Stimulated activated CD4-positive, alpha-beta T cell treated with anti-CD3 and anti-CD28 coated beads, Interleukin-1b, Interleukin-23, amount 100 ng/mL, for 4 hours (primary cell): ENCODE measurements around the gene CHPF2.

Experiments
- DNase-seq, 2 donors: peaks; one replicate each; pipeline ENCODE4 v3.0.0-alpha.2; 2020; ENCODE audit warnings: low read depth in 2 of 2

CHPF2 gene

DNA sequence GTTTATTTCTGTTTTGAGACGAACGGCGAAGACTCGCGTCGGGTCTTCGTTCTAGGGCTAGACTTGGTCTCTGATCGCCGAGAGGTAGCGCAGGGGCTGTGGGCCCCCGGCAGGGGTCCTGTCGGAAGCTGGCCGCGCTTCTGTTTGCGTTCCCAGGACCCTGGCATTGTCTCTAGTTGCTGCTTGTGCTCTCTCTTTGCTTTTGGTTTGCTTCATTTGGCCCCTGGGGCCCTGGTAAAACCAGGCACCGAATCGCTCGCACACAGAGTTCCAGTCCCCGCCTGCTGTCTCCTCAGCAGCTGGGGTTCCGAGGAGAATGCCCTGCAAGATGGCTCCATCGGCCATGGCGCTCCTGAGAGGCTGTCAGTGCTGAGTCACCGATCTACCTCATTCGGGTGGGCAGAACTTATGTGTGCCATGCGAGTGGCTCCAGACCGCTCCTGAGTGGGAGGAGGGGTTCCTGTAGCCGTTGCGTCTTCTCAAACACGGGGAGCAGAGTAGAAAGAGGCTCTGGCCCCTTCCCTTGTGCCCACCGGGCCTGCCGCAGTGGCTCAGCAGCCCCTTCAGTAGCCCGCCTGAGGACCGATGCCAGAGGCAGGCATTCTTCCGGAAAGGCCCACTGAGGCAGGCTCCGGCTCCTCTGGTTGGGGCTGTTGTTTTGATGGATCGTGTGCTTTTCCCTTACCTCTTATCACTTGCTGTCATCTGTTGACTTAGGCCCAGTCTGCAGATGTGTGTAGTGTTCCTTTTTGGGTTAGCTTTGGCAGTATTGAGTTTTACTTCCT lies 826 bp downstream of the CHPF2 start:
- peak; percentile 55 to 64 for DNase-seq

DNA sequence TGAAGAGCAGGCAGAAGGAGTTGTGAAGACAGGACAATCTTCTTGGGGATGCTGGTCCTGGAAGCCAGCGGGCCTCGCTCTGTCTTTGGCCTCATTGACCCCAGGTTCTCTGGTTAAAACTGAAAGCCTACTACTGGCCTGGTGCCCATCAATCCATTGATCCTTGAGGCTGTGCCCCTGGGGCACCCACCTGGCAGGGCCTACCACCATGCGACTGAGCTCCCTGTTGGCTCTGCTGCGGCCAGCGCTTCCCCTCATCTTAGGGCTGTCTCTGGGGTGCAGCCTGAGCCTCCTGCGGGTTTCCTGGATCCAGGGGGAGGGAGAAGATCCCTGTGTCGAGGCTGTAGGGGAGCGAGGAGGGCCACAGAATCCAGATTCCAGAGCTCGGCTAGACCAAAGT lies 1.5 kb downstream of the CHPF2 start:
- DNase-seq, result no peak

GRCh38 chr7:151235091-151235787 lies 3.0 kb downstream of the CHPF2 start:
- DNase-seq, result no peak

DNA sequence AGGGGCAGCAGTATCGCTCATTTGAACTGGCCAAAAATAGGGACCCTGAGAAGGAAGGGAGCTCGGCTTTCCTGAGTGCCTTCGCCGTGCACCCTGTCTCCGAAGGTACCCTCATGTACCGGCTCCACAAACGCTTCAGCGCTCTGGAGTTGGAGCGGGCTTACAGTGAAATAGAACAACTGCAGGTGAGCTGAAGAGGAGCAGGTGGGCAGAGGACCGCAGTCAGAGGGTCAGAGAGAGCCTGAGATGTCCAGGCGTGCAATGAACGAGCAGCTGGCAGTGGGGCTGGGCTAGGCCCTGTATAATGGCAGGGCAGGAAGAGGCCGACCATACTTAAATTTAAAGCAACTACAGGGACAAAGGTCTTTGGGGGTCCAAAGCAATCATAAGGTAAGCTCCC lies 4.1 kb downstream of the CHPF2 start:
- DNase-seq, result no peak

DNA sequence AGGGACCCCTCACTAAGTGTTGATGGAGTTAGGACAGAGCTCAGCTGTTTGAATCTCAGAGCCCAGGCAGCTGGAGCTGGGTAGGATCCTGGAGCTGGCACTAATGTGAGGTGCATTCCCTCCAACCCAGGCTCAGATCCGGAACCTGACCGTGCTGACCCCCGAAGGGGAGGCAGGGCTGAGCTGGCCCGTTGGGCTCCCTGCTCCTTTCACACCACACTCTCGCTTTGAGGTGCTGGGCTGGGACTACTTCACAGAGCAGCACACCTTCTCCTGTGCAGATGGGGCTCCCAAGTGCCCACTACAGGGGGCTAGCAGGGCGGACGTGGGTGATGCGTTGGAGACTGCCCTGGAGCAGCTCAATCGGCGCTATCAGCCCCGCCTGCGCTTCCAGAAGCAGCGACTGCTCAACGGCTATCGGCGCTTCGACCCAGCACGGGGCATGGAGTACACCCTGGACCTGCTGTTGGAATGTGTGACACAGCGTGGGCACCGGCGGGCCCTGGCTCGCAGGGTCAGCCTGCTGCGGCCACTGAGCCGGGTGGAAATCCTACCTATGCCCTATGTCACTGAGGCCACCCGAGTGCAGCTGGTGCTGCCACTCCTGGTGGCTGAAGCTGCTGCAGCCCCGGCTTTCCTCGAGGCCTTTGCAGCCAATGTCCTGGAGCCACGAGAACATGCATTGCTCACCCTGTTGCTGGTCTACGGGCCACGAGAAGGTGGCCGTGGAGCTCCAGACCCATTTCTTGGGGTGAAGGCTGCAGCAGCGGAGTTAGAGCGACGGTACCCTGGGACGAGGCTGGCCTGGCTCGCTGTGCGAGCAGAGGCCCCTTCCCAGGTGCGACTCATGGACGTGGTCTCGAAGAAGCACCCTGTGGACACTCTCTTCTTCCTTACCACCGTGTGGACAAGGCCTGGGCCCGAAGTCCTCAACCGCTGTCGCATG lies 5.2 kb downstream of the CHPF2 start:
- DNase-seq, result no peak

GRCh38 chr7:151238190-151238810 lies 6.0 kb downstream of the CHPF2 start:
- no peak for DNase-seq

GRCh38 chr7:151238924-151239836 lies 6.9 kb downstream of the CHPF2 start:
- DNase-seq, result no peak

- DNase-seq, result no peak
These were observed 7.7 kb downstream of the CHPF2 start for GRCh38 chr7:151239837-151240459.

GRCh38 chr7:151240536-151240935 lies 8.3 kb downstream of the CHPF2 start:
- no peak for DNase-seq

- no peak for DNase-seq
These were observed 8.9 kb downstream of the CHPF2 start for GRCh38 chr7:151240942-151241754.

DNA sequence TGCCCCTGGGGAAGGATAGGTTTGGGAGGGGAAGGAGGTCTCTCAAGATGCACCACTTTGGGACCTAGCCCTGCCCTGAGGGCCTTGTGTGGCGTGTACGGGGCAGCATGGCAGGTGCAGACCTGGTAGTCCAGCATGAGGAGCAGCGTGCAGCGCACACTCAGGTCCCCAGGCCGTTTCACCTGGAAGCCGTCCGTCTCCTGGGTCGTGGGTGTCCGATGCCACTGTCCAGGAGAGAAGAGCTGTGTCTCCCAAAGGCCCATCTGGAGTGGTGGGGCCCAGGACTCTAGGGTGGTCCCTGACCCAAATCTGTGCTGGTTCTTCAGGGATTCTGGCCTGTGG lies 9.4 kb downstream of the CHPF2 start:
- DNase-seq, result no peak

GRCh38 chr7:151242159-151243044 lies 10.1 kb downstream of the CHPF2 start:
- no peak for DNase-seq

DNA sequence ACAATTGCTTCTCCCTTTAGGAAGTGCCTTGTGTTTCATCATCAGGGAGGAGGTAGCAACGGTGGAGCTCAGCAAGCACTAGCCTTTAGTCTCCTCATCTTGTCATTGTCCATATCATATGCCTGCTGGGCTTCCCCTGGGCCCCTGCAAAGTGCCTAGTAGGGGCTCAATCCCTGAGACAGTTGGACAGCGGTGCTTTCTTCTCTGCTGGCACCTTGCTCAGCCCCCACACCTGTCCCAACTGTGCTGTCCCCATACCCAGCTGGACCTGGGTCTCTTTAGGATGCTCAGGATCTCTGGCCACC lies 10.7 kb downstream of the CHPF2 start:
- DNase-seq, result no peak

DNA sequence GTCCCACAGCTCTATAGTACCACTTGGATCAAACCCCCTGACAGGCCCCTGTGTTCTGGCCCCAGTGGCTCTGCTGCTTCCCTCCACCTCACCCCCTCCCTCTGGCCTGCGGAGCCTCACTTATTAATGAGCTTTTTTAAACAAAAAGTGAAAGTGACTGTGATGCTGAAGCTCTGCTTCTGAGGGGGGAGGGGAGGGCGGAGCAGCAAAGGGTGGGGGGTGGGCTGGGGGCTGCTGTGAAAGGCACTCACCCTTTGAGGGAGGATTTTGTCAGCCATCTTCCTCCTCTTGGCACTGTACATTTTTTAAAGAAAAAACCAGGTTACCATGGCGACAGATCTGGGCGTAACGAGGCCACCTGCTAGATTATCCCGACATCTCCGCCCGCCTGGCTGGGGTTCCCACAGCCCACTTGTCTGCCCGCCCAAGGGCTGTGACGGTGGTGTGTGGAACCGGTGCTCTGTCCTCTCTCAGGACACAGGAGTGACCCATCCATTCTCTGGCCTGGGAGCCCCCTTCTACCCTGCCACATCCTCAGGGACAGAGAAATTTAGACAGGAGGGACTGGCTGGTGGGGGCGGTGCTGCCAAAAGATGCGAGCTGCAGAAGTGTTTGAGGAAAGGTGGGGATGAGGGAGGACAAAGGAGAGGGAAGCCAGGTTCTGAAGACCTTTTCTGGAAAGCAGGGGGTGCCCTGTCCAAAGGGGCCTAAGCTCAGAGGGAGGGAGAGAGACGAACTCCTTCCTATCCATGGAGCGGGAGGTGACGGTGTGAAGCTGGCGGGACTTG lies 11.3 kb downstream of the CHPF2 start:
- no peak for DNase-seq

GRCh38 chr7:151244196-151244840 lies 12.0 kb downstream of the CHPF2 start:
- DNase-seq, result no peak

DNA sequence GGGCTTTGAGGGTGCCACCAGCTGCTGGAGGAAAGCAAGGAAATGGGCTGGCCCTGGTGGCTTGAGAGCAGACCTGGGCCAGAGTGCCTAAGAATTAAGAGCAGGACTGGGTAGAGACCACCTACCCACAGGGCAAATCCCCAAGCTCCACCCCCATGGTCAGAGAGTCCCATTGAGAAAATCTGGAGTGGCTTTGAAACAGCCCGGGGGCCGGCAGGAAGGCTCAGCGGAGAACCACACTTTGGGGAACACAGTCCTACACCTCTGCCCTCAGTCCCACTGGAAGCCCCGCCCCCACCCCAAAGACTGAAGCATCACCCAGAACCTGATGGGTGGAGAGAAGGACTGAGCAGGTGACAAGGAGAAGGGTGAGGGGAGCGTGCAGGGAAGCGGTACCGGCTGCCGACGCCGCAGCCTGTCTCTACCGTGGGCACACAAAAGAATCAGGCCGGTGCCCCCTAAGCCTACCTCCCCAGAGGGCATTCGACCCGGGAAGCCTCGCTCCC lies 12.6 kb downstream of the CHPF2 start:
- no peak for DNase-seq
